ENCODE results near the gene CD164.

DNA sequence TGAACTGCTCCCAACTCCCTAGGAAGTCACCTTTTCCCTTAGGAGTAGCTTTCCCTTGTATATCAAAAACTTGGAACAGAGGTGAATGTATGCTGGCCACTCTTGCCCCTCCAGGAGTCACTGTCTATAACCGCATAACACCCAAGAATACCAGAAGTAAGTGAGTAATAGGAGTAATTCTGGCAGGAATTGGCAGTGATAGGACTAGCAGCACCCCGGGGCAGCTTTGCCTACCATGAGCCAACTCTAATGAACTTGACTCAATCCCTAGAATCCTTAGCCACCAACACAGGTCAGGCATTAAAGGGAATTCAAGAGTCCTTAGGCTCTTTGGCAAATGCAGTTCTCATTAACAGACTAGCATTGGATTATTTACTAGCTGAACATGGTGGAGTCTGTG lies 28.8 kb upstream of the CD164 start:
- TF ChIP-seq POLR2A (IDR thresholded peaks at IDR 0.05; ENCODE audit: low read depth, low read length): no peak
- TF ChIP-seq, protein P1, sequence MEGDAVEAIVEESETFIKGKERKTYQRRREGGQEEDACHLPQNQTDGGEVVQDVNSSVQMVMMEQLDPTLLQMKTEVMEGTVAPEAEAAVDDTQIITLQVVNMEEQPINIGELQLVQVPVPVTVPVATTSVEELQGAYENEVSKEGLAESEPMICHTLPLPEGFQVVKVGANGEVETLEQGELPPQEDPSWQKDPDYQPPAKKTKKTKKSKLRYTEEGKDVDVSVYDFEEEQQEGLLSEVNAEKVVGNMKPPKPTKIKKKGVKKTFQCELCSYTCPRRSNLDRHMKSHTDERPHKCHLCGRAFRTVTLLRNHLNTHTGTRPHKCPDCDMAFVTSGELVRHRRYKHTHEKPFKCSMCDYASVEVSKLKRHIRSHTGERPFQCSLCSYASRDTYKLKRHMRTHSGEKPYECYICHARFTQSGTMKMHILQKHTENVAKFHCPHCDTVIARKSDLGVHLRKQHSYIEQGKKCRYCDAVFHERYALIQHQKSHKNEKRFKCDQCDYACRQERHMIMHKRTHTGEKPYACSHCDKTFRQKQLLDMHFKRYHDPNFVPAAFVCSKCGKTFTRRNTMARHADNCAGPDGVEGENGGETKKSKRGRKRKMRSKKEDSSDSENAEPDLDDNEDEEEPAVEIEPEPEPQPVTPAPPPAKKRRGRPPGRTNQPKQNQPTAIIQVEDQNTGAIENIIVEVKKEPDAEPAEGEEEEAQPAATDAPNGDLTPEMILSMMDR (conservative IDR thresholded peaks at IDR 0.05; ENCODE audit: low read depth, low read length): no peak
- TF ChIP-seq RAD21 (IDR thresholded peaks at IDR 0.05; ENCODE audit: low read length): no peak
- TF ChIP-seq RCOR1 (IDR thresholded peaks at IDR 0.05; ENCODE audit: insufficient replicate concordance, low read length): no peak
- TF ChIP-seq FOS (IDR thresholded peaks at IDR 0.05; ENCODE audit: low read depth, low read length): no peak
- no peak for TF ChIP-seq BHLHE40 (IDR thresholded peaks at IDR 0.05; ENCODE audit: low read depth, low read length)
- TF ChIP-seq SMC3 (IDR thresholded peaks at IDR 0.05; ENCODE audit: low read depth, low read length): no peak
